HG03558 (cell line): ENCODE data around the gene KASH5.
"Not testable (repeated sequence)": the region's sequence is repeated elsewhere in the genome, so short reads cannot be mapped to it uniquely, and the experiment has no call there.

Experiments used
- ATAC-seq: cut with Tn5 transposase; IDR thresholded peaks from one replicate; pipeline ENCODE4 v1.9.1; 2021; ENCODE audit warnings: moderate number of reproducible peaks; ENCODE audit not compliant: unreplicated experiment; ENCODE audit errors: extremely low read depth

Gene KASH5

DNA sequence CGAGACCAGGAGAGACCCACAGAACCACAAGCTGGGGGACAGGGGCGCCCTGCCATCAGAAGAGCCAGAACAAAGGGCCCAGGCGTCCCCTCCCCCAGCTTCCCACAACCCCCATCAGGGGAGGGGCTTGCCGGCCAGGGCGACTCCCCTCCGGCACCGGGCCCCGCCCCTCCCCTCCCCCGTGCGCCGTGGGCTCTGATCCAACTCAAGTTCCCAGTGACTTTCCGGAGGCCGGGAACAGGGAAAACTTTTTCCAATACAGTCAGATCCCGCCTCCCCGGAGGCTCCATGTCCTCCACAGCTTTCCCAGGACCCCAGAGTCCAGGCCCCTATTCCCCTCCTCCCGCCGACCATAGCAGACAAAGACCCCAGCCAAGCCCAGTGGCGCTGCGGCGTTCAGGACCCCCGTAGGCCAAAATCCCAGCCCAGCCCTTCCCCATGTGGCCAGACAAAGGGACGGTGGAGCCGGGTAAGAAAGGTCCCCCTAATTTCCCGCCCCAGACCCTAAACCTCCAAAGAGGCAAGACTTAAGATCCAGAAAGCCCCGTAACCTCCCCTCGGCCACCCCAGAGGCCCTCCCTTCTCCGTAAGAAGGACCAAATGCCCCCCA lies 26.5 kb upstream of the KASH5 start:
- no peak for ATAC-seq

DNA sequence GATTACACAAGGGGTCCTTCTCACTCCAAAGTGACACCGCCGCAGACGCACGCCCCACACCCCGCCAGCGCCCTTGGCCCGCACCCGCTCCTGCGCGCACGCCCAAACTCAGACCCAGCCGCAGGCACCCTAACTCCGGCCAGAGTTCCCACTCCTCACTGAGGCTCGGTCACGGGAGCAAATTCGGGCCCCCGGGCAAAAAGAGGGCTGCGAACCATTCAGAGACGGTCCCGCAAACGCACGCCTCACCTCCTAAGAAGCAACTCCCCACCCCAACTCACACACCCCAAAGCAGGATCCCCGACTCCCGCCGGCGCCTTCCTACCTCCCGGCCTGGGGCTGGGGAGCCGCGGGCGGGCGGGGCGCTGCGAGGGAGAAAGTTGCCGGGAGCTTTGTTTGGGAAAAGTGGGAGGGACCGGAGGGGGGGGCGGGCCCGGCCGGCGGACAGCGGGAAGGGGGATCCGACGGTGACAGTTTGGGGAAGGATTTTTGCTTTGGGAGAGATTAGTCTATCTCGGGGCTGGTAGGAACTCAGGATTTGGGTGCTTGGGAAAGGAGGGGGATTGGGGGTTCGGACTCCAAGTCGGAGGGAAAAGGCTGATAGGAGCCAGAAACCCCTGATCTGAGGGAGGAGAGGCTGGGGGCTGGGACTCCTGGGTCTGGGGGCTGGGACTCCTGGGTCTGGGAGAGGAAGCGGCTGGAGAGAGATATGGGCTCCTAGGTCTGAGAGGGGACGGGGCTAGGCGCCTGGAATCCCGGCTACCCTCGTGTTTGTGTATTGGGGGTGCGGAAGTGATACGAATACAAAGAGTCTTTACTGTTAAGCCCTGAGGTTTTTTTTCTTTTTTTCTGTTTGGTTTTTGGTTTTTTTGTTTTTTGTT lies 25.8 kb upstream of the KASH5 start, which contains the start of gene TEAD2:
Gene TEAD2, minus strand, starts transcription at position 369 of the 881 bp plus-strand sequence. CDS start 2,341 bp downstream, outside the sequence.
- ATAC-seq, result no peak

DNA sequence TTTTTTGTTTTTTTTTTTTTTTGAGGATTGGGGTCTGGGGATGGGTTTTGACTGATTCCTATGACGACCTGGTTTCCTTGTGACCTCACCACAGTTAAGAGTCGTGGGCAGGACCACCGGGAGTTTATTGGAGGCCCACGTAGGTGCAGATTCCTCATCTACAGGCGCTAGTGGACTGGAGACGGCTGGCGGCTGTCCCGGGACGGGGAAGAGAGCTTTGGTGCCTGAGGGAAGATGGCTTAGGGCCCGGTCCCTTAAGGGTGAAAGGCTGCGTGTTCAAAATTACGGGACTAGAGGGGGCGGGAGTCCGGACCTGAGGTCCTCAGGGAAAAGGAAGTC lies 25.2 kb upstream of the KASH5 start:
- no peak for ATAC-seq

DNA sequence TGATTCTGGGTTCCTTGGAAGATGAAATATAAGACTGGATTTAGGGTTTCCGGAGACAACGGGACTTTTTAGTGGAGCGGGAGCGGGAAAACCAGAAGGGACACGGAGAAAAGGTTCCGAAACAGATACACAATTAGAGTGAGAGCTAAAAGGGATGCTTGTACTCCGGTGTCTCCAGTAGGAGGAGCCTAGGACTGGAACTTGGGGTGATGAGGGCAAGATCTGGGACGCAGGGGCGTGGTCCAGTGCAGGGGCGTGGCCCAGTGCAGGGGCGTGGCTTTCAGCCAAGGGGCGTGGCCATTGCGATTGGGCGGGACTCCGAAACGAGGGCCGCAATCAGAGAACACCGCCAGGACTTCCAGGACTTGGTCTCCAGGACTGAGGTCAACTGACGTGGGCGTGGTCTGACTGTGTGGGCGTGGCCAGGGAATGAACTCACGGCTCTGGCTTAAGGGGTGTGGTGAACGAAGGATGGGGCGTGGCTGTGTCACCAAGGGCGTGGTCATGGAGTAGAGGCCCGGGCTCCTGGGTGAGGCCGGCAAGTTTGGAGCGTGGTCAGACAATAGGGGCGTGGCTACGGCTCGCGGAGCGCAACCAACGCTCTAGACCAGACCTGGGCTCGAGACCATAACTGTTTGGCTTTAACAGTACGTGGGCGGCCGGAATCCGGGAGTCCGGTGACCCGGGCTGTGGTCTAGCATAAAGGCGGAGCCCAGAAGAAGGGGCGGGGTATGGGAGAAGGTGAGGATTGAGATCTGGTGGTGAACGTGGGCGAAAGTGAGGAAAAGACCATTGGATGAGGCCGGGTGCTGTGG lies 24.6 kb upstream of the KASH5 start, which contains the start of gene DKKL1:
Gene DKKL1, plus strand, starts transcription at position 610 of the 815 bp plus-strand sequence. Its CDS starts 122 bp downstream, at position 732.
- ATAC-seq, result no peak

DNA sequence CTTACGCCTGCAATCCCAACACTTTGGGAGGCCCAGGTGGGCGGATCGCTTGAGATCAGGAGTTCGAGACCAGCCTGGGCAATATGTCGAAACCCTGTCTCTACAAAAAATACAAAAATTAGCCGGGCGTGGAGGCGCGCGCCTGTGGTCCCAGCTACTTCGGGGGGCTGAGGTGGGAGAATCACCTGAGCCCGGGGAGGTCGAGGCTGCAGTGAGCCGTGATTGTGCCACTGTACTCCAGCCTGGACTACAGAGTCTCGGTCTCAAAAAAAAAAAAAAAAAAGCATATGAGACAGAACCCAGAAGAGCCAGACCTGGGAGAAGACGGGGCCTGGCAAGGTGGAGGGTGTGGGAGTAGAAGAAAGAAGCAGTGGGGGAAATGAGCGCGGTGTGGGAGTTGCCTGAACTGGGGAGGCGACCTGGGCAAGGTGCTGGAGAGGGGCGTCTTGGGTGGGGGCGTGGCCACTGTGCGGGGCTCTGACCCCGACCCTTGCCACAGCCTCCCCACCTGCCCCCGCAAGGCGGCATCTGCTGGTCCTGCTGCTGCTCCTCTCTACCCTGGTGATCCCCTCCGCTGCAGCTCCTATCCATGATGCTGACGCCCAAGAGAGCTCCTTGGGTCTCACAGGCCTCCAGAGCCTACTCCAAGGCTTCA lies 23.8 kb upstream of the KASH5 start:
- ATAC-seq, result no peak

DNA sequence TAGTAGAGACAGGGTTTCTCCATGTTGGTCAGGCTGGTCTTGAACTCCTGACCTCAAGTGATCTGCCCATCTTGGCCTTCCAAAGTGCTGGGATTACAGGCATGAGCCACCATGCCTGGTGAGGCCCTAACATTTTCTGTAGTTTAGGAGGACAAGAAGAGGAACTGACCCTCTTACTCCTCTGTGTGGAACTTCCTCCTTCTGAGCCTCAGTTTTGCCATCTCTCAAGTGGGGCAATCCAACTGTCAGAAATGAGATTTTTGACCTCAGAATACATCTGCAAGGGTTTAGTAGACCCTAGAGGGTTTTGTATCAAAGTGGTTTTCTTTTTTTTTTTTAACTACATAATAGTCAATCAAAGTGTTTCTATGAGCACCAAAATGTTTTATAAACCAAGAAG lies 21.9 kb upstream of the KASH5 start:
- ATAC-seq, result no peak

DNA sequence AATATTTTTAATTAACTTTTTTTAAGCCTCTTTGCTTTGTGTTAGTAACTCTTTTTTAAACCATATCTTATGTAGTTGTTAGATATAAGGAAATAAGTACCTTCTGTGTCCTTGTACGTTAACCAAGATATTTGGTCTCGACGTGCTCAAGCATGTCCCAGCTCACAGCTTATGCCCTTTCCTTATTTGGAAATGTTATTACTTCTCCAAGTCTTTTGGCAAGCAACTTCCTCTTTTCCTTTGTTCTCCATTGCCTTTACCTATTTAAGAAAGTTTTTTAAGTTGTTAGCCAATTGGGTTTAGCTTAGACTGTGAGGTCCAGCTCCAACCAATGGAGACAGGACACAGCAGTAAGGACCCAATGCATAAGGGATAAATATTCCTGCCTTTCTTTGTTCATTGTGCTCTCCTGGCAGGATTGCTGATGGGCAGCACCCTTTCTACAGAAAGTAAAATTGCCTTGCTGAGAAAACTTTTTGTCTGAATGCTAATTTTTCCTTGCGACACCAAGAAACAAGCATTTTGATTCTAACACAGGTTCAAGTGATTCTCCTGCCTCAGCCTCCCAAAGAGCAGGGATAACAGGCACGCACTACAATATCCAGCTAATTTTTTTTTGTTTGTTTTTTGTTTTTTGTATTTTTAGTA lies 19.2 kb upstream of the KASH5 start:
- no peak for ATAC-seq

DNA sequence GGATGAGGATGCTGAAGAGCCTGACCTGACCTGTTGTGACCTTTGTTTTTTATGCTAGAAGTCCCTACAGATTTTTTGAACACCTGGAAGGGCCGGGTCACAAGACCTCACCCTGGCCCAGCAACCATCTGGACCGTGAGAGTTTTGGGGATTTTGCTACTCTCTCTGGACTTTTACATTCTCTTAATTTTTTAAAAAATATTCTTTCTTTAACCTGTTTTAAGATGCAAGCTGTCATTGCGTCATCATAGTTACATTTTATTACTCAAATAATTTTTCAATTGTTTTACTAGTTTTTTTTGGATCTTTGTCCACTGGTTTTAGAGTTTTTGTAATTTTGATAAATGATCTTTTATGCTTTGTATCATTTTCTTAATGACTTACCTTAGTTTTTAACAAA lies 16.9 kb upstream of the KASH5 start:
- no peak for ATAC-seq

DNA sequence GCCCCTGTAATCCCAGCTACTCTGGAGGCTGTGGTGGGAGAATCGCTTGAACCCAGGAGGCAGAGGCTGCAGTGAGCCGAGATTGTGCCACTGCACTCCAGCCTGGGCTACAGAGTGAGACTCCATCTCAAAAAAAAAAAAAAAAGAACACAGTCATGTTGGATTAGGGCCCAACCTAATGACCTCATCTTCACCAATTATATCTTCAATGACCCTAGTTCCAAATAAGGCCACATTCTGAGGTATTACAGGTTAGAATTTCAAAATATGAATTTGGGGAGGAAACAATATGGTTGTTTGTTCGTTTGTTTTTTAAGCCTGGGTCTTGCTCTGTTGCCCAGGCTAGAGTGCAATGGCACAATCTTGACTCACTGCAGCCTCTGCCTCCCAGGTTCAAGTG lies 14.9 kb upstream of the KASH5 start:
- not testable (repeated sequence) for ATAC-seq

DNA sequence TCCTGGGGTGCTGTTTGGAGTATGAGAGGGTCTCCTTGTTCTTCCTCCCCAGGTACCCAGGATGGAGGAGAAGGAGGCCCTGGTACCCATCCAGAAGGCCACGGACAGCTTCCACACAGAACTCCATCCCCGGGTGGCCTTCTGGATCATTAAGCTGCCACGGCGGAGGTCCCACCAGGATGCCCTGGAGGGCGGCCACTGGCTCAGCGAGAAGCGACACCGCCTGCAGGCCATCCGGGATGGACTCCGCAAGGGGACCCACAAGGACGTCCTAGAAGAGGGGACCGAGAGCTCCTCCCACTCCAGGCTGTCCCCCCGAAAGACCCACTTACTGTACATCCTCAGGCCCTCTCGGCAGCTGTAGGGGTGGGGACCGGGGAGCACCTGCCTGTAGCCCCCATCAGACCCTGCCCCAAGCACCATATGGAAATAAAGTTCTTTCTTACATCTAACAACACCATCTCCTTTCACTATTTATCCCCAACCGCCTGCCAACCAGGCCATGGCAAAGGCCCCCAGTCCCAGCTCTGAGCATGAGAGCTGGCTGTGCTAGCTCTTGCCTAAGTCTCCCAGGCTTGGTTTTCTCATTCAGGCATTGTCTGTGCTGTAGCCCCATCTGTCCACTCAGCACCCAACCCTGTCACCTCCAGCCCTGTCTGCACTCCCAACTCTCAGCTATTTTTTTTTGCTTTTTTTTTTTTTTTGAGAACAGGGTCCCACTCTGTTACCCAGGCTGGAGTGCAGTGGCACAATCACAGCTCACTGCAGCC lies 13.2 kb upstream of the KASH5 start:
- ATAC-seq, result no peak

DNA sequence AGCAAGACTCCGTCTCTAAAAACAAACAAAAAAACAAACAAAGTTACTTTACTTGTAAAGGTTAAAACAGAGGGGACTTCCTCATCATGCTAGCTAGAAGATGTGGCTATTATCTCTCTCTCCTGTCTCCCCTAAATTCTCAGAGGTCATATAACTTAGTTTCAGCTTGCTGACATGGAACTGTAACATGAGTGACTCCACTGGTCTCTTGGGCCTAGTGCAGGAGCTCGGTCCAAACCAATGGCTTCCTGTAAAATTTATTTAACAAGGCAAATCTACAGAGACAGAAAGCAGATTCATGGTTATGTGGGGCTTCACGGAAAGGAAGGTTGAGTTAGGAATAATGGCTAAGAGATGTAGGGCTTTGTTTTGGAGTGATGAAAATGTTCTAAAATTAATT lies 9.5 kb upstream of the KASH5 start:
- ATAC-seq, result no peak

DNA sequence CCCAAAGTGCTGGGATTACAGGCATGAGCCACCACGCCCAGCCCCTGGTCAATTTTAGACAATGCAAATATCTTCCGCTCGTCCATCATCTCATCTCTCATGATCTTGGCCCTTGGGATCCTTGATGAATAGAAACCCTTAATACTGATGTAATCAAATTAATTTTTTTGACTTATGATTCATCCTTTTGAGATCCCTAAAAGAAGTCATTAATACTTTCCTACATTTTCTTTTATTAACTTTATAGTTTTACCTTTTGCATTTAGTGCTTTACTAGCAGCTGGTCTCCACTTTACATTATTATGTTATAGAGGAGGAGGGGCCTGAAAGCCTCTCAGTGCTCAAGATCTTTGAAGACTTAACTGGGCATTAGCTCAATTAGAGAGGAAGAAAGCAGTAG lies 7.7 kb upstream of the KASH5 start:
- no peak for ATAC-seq

DNA sequence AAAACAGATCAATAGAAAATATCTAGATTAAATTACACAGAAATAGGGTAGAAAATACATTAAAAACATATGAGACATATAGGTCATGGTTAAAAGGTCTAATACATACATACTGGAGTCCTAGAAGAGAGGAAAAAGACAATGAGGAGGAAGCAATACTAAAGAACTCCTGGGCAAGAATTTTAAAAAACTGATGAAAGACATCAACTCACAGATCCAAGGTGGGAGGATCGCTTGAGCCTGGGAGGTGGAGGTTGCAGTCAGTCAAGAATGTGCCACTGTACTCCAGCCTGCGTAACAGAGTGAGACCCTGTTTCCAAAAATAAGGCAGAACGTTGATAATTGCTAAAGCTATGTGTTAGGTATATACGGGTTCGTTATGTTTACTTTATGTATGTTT lies 5.4 kb upstream of the KASH5 start:
- no peak for ATAC-seq

DNA sequence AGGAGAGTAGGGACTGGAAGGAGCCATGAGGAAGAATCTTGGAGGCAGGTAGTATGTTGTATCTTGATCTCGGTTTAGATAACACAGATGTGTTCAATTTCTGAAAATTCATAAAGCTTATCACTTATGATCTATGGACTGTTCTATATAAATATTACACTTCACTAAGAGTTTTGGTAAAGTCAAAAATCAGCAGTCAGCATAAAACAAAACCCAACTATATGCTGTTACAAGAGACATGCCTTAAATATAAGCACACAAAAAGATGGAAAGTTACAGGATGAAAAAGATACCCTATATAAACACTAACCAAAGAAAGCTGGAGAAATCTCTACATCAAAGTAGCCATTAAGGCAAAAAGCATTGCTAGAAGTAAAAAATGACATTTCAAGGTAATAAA lies 4.5 kb upstream of the KASH5 start:
- ATAC-seq, result no peak

DNA sequence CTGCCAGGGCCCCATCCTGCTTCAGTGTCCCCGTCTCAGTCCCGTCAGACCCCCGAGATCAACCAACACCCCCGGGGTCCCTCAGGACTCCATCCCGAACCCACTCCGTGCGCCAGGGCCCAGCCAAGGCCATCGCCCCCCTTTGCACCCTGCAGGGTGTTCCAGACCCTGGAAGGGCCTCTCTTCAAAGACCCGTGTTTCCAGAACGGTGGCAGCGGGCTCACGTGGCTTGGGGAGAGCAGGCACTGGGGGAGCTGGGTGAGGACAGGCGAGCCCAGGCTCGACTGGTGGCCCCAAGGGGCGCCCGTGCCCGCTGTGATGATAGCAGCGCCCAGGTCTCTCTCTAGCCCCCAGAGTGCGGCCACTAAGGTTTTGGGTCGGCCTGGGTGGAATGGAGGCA lies 1.4 kb downstream of the KASH5 start:
- ATAC-seq, result no peak

DNA sequence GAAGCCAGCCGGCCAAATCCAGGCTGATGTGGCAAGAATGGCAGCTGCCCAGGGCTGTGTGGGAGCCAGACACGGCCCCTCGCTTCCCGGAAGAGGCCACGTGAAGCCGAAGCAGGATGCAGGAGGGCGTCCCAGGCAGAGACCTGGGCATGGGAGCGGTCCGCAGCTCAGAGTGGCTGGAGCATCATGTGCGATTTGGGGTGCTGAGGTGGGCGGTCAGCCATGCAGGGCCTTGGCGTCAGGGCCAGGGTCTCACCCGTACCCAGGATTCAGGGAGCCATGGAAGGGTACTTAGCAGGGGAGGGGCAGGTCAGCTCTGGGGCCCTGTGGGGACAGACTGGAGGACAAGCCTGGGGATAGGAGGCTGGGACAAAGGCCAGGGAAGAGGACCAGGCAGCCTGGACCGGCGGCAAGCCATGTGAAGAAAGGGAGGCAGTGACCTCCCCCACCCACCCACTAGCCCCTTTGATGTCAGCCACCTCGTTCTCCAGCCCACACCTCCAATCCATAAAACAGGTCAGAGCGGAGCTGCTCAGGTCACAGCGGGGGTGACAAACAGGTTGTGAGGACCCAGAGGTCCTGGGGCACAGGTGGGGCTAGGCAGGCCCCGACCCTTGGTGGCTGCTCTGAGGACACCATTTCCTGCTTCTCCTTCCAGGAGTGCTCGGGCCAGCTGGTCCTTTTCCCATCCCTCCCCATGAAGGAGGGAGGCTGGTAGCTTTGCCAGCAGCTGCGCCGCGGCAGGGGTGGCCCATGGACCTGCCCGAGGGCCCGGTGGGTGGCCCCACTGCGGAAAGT lies 2.3 kb downstream of the KASH5 start:
- no peak for ATAC-seq

DNA sequence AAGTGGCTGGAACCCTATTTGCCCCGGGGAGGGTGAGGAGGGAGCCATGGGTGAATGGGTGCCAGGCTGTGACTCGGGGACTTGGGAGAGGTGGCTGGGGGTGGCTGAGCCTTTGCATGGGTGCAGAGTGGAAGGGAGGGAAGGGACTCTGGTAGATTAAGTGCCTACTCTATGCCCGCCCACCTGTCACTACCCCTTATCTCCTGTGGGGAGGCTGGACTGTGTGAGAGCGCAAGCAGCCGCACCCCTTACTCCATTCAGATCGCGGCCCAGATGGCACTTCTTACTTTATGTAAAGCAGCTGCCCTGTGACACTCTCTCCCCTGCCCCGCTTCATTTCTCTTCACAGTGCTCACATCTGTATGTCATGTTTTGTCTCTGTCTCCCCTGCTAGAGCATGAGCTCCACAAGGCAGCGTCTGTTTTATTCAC lies 2.9 kb downstream of the KASH5 start:
- no peak for ATAC-seq

DNA sequence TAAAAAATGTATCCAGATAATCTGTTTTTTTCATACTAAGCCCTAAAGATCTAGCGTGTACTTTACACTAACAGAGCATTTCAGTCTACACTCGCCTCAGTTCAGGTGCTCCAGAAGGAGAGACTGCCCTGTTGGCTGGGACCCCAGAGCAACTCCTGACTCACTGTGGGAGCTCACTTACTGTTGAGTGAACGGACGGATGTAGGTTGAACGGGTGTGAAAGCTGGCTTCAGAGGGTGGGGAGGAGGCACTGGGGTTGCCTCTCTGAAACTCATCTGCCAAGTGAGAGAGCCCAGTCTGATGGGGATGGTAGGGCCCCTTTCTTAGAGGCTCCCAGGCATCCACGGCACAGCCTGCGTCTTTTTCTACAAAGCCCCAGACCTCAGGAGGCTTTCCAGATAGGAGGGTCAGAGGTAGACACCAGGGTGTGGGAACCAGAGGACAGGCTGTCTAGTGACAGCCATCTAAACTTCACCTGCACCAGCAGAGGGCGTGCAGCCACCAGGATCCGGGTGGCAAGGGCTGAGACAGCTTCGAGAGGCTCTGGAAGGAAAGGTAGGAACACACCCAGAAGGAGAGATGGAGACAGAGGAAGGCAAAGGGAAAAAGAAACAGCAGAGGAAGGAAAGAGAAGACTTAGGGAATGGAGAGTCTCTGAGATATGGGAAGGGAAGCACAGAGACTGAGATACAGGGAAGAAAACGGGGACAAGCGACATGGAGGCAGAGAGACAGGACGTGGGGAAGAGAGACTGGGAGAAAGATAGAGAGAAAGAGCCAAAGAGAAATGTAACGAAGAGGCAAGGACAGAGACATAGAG lies 3.7 kb downstream of the KASH5 start:
- ATAC-seq, result no peak
